Measurements from ENCODE around the gene IFT74. TPM values are rescaled to one million over a fixed set of nuclear protein-coding genes. Genes with fewer than 3 reads are reported as not detected.

The IFT74 gene
- total RNA-seq, 1 experiment from 2014 or later = 17.8 TPM

- H3F3A ChIP-seq (ENCODE audit: insufficient read depth, low read depth) = no peaks in the 10 kb centered on the region
- H3K27me3 ChIP-seq (ENCODE audit: insufficient read depth, low read depth) = no peaks in the 10 kb centered on the region
- CTCF ChIA-PET = no interaction called here
- no peak overlapping the region for H3K27ac ChIP-seq
- DNase-seq = no peak
- peaks cover 75% of the 10 kb centered on the region for H3K79me2 ChIP-seq (ENCODE audit: low read depth)
- H3K4me3 ChIP-seq = no peak overlapping the region
- no peaks in the 10 kb centered on the region for H3K9me3 ChIP-seq (ENCODE audit: insufficient read depth, low read depth)
- no TSS peak for BruUV-seq (replicated peaks)
- intact Hi-C loops (cut with micrococcal nuclease; ENCODE audit: unreplicated experiment) = no loop called here
- no peaks in the 10 kb centered on the region for H3K36me3 ChIP-seq (ENCODE audit: low read depth)
- TF ChIP-seq CTCF (conservative IDR thresholded peaks at IDR 0.05) (no peak), EZH2 (IDR thresholded peaks at IDR 0.05; ENCODE audit: low read depth) (no peak)
- H3K4me2 ChIP-seq = no peak overlapping the region
- H3K9me2 ChIP-seq (ENCODE audit: insufficient read depth) = no peaks in the 10 kb centered on the region
- POLR2A ChIA-PET (ENCODE audit: unreplicated experiment) = interaction anchor here (0.6 kb wide), 1 partner anchor 9 kb away, joined by 3 read pairs; no protein-coding TSS in a partner anchor
- no peaks in the 10 kb centered on the region for H3K4me1 ChIP-seq (replicated peaks; ENCODE audit: insufficient read depth)
- H2AFZ ChIP-seq = no peak overlapping the region
- no peaks in the 10 kb centered on the region; the same call in 1 of the 2 replicates for H4K20me1 ChIP-seq (ENCODE audit: insufficient read depth)
Measured at GRCh38 chr9:26937816-26938371, 18.3 kb upstream of the IFT74 start.

- Histone ChIP-seq H3F3A (ENCODE audit: insufficient read depth, low read depth) (no peaks in the 10 kb centered on the region), H2AFZ (no peak overlapping the region), H3K4me2 (no peak overlapping the region), H3K4me1 (replicated peaks; ENCODE audit: insufficient read depth) (peaks cover 2% of the 10 kb centered on the region), H3K4me3 (no peak overlapping the region), H3K9me2 (ENCODE audit: insufficient read depth) (no peaks in the 10 kb centered on the region), H3K27ac (no peak overlapping the region), H3K79me2 (ENCODE audit: low read depth) (peaks cover 93% of the 10 kb centered on the region), H3K9me3 (ENCODE audit: insufficient read depth, low read depth) (no peaks in the 10 kb centered on the region), H3K36me3 (ENCODE audit: low read depth) (no peaks in the 10 kb centered on the region), H3K27me3 (ENCODE audit: insufficient read depth, low read depth) (no peaks in the 10 kb centered on the region), H4K20me1 (ENCODE audit: insufficient read depth) (no peaks in the 10 kb centered on the region; the same call in 1 of the 2 replicates)
- CTCF ChIA-PET = no interaction called here
- POLR2A ChIA-PET (ENCODE audit: unreplicated experiment) = no interaction called here
- intact Hi-C loops (cut with micrococcal nuclease; ENCODE audit: unreplicated experiment) = no loop called here
- no peak for DNase-seq
- TF ChIP-seq EZH2 (IDR thresholded peaks at IDR 0.05; ENCODE audit: low read depth) (no peak), CTCF (conservative IDR thresholded peaks at IDR 0.05) (no peak)
- no TSS peak for BruUV-seq (replicated peaks)
Measured at GRCh38 chr9:26939955-26940711, 16.1 kb upstream of the IFT74 start.

- no peaks in the 10 kb centered on the region for H3K9me2 ChIP-seq (ENCODE audit: insufficient read depth)
- POLR2A ChIA-PET (ENCODE audit: unreplicated experiment) = no interaction called here
- CTCF ChIA-PET = no interaction called here
- peaks cover 8% of the 10 kb centered on the region for H3K4me1 ChIP-seq (replicated peaks; ENCODE audit: insufficient read depth)
- no peaks in the 10 kb centered on the region for H3K27me3 ChIP-seq (ENCODE audit: insufficient read depth, low read depth)
- H3K4me3 ChIP-seq = no peak overlapping the region
- H3F3A ChIP-seq (ENCODE audit: insufficient read depth, low read depth) = no peaks in the 10 kb centered on the region
- intact Hi-C loops (cut with micrococcal nuclease; ENCODE audit: unreplicated experiment) = no loop called here
- H3K4me2 ChIP-seq = no peak overlapping the region
- TF ChIP-seq EZH2 (IDR thresholded peaks at IDR 0.05; ENCODE audit: low read depth) = no peak
- no peak for TF ChIP-seq CTCF (conservative IDR thresholded peaks at IDR 0.05)
- no peaks in the 10 kb centered on the region for H3K9me3 ChIP-seq (ENCODE audit: insufficient read depth, low read depth)
- peaks cover 96% of the 10 kb centered on the region for H3K79me2 ChIP-seq (ENCODE audit: low read depth)
- H3K27ac ChIP-seq = no peak overlapping the region
- no peak for DNase-seq
- H3K36me3 ChIP-seq (ENCODE audit: low read depth) = no peaks in the 10 kb centered on the region
- no TSS peak for BruUV-seq (replicated peaks)
- H2AFZ ChIP-seq = no peak overlapping the region
- no peaks in the 10 kb centered on the region; the same call in 1 of the 2 replicates for H4K20me1 ChIP-seq (ENCODE audit: insufficient read depth)
Measured at GRCh38 chr9:26940779-26941178, 15.4 kb upstream of the IFT74 start.

Measured in PC-9 (cell line).